DOHH2 (cell line): ENCODE data around the gene SSMEM1.
"Not testable (repeated sequence)": the region's sequence is repeated elsewhere in the genome, so short reads cannot be mapped to it uniquely, and the experiment has no call there.

Experiments
- EZH2phosphoT487 ChIP-seq: fragments of 200-600 bp; sonication (generic); IDR thresholded peaks from 2 replicates; pipeline ENCODE4 v1.6.1; 2017; ENCODE audit warnings: borderline replicate concordance, mild to moderate bottlenecking, antibody characterized with exemption, low read length, moderate library complexity, mixed read lengths
- TF ChIP-seq, protein P1 (sequence below): fragments of 200-600 bp; sonication (generic); IDR thresholded peaks from one replicate; pipeline ENCODE4 v1.5.1; 2014; ENCODE audit warnings: antibody characterized with exemption, mild to moderate bottlenecking, low read depth, low read length; ENCODE audit not compliant: poor library complexity, severe bottlenecking

- TF ChIP-seq, protein P1, sequence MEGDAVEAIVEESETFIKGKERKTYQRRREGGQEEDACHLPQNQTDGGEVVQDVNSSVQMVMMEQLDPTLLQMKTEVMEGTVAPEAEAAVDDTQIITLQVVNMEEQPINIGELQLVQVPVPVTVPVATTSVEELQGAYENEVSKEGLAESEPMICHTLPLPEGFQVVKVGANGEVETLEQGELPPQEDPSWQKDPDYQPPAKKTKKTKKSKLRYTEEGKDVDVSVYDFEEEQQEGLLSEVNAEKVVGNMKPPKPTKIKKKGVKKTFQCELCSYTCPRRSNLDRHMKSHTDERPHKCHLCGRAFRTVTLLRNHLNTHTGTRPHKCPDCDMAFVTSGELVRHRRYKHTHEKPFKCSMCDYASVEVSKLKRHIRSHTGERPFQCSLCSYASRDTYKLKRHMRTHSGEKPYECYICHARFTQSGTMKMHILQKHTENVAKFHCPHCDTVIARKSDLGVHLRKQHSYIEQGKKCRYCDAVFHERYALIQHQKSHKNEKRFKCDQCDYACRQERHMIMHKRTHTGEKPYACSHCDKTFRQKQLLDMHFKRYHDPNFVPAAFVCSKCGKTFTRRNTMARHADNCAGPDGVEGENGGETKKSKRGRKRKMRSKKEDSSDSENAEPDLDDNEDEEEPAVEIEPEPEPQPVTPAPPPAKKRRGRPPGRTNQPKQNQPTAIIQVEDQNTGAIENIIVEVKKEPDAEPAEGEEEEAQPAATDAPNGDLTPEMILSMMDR: not testable (repeated sequence)
- not testable (repeated sequence) for TF ChIP-seq EZH2phosphoT487
Measured at GRCh38 chr7:130229981-130230380, 22.3 kb downstream of the SSMEM1 start.
